ENCODE measurements around the gene DHX30.

- TF ChIP-seq CTCF (IDR thresholded peaks at IDR 0.05 in 4 of 5, conservative IDR thresholded peaks at IDR 0.05 in 1 of 5) = no peak
- no peak for TF ChIP-seq POLR2A (IDR thresholded peaks at IDR 0.05)
Observed at GRCh38 chr3:47783673-47784072, 19.3 kb upstream of the DHX30 start.
